PFSK-1 (cell line): ENCODE measurements around the gene USP2.

Experiments used
- FOXP2 ChIP-seq: optimal IDR thresholded peaks from 2 replicates; pipeline ENCODE3; 2011; ENCODE audit warnings: borderline replicate concordance, control low read depth, inconsistent platforms; ENCODE audit not compliant: insufficient read depth; ENCODE audit errors: extremely low read length, extremely low read depth
- POLR2AphosphoS5 ChIP-seq: IDR thresholded peaks from 2 replicates; pipeline ENCODE4 v1.6.1; 2012; ENCODE audit warnings: low read depth, mild to moderate bottlenecking, control low read depth, low read length, moderate library complexity
- SIN3A ChIP-seq: IDR thresholded peaks from 2 replicates; pipeline ENCODE4 v1.6.1; 2012; ENCODE audit warnings: mild to moderate bottlenecking, low read length, moderate library complexity, borderline replicate concordance; ENCODE audit not compliant: insufficient read depth
- TAF1 ChIP-seq: IDR thresholded peaks from 2 replicates; pipeline ENCODE4 v1.6.1; 2012; ENCODE audit warnings: low read length, control low read depth, borderline replicate concordance; ENCODE audit not compliant: insufficient read depth
- TF ChIP-seq, protein P1 (sequence below), 2 experiments: IDR thresholded peaks; 2 replicates each; pipeline versions ENCODE4 v1.6.1 to v1.8.0; 2011 to 2012; ENCODE audit warnings: low read depth in 2 of 2, low read length in 2 of 2, control low read depth in 1 of 2, inconsistent platforms in 1 of 2, mild to moderate bottlenecking in 1 of 2, moderate library complexity in 1 of 2; ENCODE audit not compliant: insufficient read depth in 1 of 2

The USP2 gene

DNA sequence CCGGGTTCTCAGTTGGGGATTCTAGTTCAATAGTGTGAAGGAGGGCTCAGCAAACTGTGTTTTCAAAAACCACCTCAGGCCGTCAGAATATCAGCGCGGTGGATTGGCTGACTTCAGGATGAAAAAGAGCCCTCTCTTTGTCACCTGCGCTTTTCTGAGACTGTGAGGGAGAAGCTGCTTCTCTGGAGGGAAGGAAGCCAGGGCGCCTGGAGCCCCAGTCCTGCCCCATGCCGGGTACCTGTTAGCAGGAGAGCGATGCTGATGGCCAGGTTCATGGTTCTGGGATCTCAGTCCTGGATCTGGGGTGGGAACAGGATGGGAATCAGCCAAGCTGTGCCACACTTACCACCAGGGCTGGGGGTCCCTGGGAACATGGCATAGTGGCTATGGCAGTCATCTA is 39.1 kb upstream of the USP2 start:
- TF ChIP-seq FOXP2 (no peak), POLR2AphosphoS5 (no peak), SIN3A (no peak), TAF1 (no peak)
- TF ChIP-seq, protein P1, sequence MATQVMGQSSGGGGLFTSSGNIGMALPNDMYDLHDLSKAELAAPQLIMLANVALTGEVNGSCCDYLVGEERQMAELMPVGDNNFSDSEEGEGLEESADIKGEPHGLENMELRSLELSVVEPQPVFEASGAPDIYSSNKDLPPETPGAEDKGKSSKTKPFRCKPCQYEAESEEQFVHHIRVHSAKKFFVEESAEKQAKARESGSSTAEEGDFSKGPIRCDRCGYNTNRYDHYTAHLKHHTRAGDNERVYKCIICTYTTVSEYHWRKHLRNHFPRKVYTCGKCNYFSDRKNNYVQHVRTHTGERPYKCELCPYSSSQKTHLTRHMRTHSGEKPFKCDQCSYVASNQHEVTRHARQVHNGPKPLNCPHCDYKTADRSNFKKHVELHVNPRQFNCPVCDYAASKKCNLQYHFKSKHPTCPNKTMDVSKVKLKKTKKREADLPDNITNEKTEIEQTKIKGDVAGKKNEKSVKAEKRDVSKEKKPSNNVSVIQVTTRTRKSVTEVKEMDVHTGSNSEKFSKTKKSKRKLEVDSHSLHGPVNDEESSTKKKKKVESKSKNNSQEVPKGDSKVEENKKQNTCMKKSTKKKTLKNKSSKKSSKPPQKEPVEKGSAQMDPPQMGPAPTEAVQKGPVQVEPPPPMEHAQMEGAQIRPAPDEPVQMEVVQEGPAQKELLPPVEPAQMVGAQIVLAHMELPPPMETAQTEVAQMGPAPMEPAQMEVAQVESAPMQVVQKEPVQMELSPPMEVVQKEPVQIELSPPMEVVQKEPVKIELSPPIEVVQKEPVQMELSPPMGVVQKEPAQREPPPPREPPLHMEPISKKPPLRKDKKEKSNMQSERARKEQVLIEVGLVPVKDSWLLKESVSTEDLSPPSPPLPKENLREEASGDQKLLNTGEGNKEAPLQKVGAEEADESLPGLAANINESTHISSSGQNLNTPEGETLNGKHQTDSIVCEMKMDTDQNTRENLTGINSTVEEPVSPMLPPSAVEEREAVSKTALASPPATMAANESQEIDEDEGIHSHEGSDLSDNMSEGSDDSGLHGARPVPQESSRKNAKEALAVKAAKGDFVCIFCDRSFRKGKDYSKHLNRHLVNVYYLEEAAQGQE (IDR thresholded peaks at IDR 0.05; ENCODE audit: insufficient read depth in 1 of 2, low read depth in 2 of 2, low read length in 2 of 2): no peak

DNA sequence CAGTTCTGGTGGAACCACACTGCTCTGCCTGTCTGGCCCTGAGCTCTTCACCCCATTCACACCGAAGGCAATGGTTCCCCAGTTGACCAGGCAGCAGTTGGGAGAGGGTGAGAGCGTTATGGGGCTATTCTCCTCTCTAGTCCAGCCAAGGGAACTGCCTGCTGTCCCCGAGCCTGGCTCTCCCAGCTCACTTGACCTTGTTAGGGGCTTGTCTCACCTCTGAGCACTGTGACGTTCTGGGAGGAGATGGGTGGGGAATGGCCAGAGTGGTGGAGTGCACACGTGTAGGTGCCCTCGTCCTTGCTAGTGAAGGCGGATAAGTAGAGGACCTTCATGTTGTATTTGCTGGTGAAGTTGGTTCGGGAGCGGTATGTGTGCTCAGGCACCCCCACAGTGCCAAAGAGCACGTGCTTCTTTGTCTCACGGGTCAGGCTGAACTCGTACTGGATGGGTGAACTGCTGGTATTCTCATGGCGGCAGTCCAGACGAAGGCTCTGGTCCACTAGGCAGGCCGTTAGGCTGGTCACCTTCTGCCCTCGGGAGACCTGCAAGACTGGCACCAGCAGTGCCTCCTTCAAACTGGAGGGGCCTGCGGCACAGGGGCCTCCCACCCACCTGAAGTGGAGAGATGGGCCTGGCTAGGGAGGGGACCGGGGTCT is 38.5 kb upstream of the USP2 start:
- no peak for TF ChIP-seq TAF1
- TF ChIP-seq SIN3A: no peak
- no peak for TF ChIP-seq POLR2AphosphoS5
- TF ChIP-seq, protein P1 (IDR thresholded peaks at IDR 0.05; ENCODE audit: insufficient read depth in 1 of 2, low read depth in 2 of 2, low read length in 2 of 2): no peak
- no peak for TF ChIP-seq FOXP2

DNA sequence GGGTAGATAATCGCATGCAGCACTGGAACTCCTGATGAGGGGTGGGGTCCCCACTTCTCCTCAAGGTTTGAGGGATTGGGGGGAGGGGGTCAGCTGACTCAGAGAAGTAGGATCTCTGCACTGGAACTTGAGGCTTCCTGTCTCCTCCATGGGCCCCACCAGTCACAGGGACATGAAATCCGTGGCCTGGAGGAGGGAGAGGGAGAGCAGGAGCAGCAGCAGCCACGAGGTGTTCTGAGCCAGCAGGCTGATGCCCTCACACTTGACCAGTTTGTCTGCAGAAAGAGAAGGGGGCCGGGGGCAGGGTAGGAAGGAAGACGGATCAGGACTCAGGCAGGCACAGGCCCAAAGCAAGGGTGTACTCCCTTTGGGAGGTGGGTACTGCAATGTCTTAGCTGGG is 37.8 kb upstream of the USP2 start:
- TF ChIP-seq FOXP2 (no peak), POLR2AphosphoS5 (no peak), SIN3A (no peak), TAF1 (no peak)
- TF ChIP-seq, protein P1 (IDR thresholded peaks at IDR 0.05; ENCODE audit: insufficient read depth in 1 of 2, low read depth in 2 of 2, low read length in 2 of 2): no peak

DNA sequence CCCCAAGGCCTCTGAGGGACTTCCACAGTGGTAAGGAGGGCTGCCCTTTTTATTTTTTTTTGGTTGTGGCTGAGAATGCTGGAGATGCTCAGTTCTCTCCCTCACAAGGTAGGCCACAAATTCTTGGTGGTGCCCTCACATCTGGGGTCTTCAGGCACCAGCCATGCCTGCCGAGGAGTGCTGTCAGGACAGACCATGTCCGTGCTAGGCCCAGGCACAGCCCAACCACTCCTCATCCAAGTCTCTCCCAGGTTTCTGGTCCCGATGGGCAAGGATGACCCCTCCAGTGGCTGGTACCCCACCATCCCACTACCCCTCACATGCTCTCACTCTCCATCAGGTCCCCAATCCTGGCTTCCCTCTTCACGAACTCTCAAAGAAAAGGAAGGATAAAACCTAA is 37.3 kb upstream of the USP2 start:
- TF ChIP-seq, protein P1 (IDR thresholded peaks at IDR 0.05; ENCODE audit: insufficient read depth in 1 of 2, low read depth in 2 of 2, low read length in 2 of 2): no peak

DNA sequence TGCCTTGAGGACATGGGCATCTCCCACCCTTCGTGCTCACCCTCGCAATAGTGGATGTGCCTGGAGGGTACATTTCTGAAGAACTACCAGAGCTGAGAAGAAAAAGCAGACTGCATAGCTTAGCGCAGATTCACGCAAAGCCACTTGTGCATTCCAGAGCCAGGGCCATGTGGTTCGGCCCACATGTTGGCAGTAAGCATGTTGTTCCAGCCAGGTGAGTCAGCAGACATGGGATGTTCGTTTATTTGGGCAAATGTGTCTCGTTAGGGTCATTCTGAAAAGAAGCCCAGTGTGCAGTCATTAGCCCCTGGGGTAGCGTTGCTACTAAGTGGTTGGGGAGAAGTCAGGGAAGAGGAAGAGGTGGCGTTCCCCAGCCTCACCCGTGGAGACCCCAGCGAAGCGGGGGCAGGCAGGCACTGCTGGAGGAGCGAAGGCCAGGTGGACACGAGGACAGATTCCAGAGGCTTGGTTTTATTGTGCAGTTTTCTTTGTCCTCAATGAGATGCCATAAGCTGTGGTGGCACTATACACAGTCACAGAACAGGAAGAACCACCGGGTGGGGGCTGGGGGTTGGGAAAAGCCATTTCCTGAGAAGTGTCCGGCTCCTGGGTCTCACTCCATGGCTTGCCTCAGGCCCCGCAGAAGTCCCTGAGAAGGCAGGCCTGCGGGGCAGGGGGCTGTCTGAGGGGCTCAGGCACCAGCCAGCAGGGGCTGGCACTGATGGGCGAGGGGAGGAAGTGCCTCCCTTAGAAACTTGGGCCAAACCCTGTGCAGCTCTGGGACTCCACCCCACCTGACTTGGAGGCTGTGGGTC is 36.4 kb upstream of the USP2 start:
- no peak for TF ChIP-seq FOXP2
- no peak for TF ChIP-seq TAF1
- no peak for TF ChIP-seq SIN3A
- TF ChIP-seq, protein P1 (IDR thresholded peaks at IDR 0.05; ENCODE audit: insufficient read depth in 1 of 2, low read depth in 2 of 2, low read length in 2 of 2): no peak
- no peak for TF ChIP-seq POLR2AphosphoS5
